Measurements from ENCODE around the gene WASF2. TPM values are rescaled to one million over a fixed set of nuclear protein-coding genes. Genes with fewer than 3 reads are reported as not detected.

The WASF2 gene
- total RNA-seq, 2 experiments from 2014 or later, result 119 to 121 TPM

DNA sequence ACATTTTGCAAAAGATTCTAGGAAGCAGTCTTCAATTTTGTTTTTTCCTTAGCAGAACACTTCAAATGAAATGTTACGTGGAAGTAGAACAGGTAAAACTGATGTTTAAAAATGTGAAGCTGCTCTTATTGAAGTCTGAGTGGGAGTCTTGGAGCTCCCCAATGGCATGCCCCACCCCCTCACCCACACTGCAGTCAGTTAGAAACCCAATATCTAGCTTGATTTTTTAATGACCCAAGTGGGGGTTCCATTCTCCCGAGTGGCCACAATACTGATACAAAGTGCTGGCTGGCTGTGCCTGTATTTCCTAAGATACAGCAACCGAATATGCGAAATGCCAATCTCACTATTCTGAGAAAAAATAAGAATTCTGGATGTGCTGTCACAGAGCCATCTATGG, 66.3 kb downstream of the WASF2 start:
- Histone ChIP-seq H3K27ac (ENCODE audit: low read depth in 1 of 2, low read length in 2 of 2) (no peak overlapping the region), H3K4me1 (ENCODE audit: insufficient read depth, low read length) (peaks cover 46% of the 10 kb centered on the region), H3K9me3 (ENCODE audit: control insufficient read depth in 1 of 2, insufficient read depth in 1 of 2, low read length in 2 of 2) (no peaks in the 10 kb centered on the region), H3K27me3 (ENCODE audit: control insufficient read depth in 1 of 2, insufficient read depth in 2 of 2, low read length in 2 of 2) (no peaks in the 10 kb centered on the region), H3K4me3 (ENCODE audit: low read length) (no peak overlapping the region), H3K36me3 (ENCODE audit: insufficient read depth, low read length) (peaks cover 39% of the 10 kb centered on the region)
- Mint-ChIP-seq H3K4me1 (ENCODE audit: low read depth) (peaks cover 72% of the 10 kb centered on the region), H3K9me3 (no peaks in the 10 kb centered on the region), H3K36me3 (ENCODE audit: low read depth) (peaks cover 57% of the 10 kb centered on the region), H3K4me3 (no peak overlapping the region), H3K27me3 (no peaks in the 10 kb centered on the region), H3K27ac (peak overlapping the region; percentile 70)
- intact Hi-C loops (cut with DNase I, micrococcal nuclease), result loop anchor here in 1 of 2 experiments (5.0 kb wide), 1 partner anchor 34 kb away; no protein-coding TSS in a partner anchor
- POLR2A ChIA-PET, result interaction anchor here (0.5 to 2.4 kb wide), 4 partner anchors 11 to 354 kb away, joined by 3 to 7 read pairs (median 4); partner anchors contain the start of gene WASF2
- ATAC-seq (ENCODE audit: poor library complexity), result no peak
- TF ChIP-seq, protein P1, sequence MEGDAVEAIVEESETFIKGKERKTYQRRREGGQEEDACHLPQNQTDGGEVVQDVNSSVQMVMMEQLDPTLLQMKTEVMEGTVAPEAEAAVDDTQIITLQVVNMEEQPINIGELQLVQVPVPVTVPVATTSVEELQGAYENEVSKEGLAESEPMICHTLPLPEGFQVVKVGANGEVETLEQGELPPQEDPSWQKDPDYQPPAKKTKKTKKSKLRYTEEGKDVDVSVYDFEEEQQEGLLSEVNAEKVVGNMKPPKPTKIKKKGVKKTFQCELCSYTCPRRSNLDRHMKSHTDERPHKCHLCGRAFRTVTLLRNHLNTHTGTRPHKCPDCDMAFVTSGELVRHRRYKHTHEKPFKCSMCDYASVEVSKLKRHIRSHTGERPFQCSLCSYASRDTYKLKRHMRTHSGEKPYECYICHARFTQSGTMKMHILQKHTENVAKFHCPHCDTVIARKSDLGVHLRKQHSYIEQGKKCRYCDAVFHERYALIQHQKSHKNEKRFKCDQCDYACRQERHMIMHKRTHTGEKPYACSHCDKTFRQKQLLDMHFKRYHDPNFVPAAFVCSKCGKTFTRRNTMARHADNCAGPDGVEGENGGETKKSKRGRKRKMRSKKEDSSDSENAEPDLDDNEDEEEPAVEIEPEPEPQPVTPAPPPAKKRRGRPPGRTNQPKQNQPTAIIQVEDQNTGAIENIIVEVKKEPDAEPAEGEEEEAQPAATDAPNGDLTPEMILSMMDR (IDR thresholded peaks at IDR 0.05), result no peak
- no peak for DNase-seq
- CTCF ChIA-PET, result no interaction called here

GRCh38 chr1:27418326-27419185, 71.4 kb downstream of the WASF2 start:
- H3K27ac ChIP-seq (ENCODE audit: low read depth in 1 of 2, low read length in 2 of 2), result peak overlapping the region in 1 of 2 donors; percentile 5
- peaks cover 63% of the 10 kb centered on the region for H3K36me3 Mint-ChIP-seq (ENCODE audit: low read depth)
- DNase-seq, result peak in 5 of 14 experiments; percentile 30 to 75 (median 49)
- CTCF ChIA-PET, result interaction anchor here (0.7 to 0.9 kb wide), 2 partner anchors 9 to 12 kb away, joined by 3 to 4 read pairs; no protein-coding TSS in a partner anchor
- intact Hi-C loops (cut with DNase I, micrococcal nuclease), result loop anchor here (5.0 to 10.0 kb wide), 6 partner anchors 46 to 249 kb away; partner anchors contain the start of gene WASF2 (in 1 of the 2)
- H3K4me3 ChIP-seq (ENCODE audit: low read length), result no peak overlapping the region
- H3K27me3 Mint-ChIP-seq, result no peaks in the 10 kb centered on the region
- H3K4me1 Mint-ChIP-seq (ENCODE audit: low read depth), result peaks cover 60% of the 10 kb centered on the region
- no peaks in the 10 kb centered on the region for H3K9me3 Mint-ChIP-seq
- TF ChIP-seq, protein P1 (IDR thresholded peaks at IDR 0.05), result no peak
- H3K27ac Mint-ChIP-seq, result peak overlapping the region; percentile 60
- peaks cover 55% of the 10 kb centered on the region for H3K36me3 ChIP-seq (ENCODE audit: insufficient read depth, low read length)
- no peaks in the 10 kb centered on the region for H3K9me3 ChIP-seq (ENCODE audit: control insufficient read depth in 1 of 2, insufficient read depth in 1 of 2, low read length in 2 of 2)
- H3K27me3 ChIP-seq (ENCODE audit: control insufficient read depth in 1 of 2, insufficient read depth in 2 of 2, low read length in 2 of 2), result no peaks in the 10 kb centered on the region
- peaks cover 33% of the 10 kb centered on the region for H3K4me1 ChIP-seq (ENCODE audit: insufficient read depth, low read length)
- no peak overlapping the region for H3K4me3 Mint-ChIP-seq
- POLR2A ChIA-PET, result interaction anchor here (0.7 kb wide), 1 partner anchor 90 kb away, joined by 3 read pairs; no protein-coding TSS in a partner anchor
- ATAC-seq (ENCODE audit: poor library complexity), result no peak

DNA sequence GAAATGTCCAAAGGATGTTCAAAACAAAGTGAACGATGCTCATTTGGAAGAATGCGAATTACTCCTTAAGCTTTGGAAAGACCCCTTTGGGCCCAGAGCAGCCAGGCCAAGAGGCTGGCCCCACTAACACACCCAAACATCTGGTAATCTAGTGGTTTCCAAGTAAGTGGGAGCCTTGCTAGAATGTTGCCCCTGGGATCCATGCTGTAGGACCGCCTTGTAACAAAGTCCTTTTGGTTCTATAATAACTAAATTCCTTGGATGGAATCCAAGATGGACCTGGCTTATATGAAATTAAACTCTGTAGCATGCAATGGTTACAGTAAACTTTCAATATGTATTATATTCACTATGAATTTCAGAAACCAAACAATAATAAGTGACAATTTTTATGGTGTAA, 72.3 kb downstream of the WASF2 start:
- H3K4me3 Mint-ChIP-seq, result no peak overlapping the region
- H3K36me3 Mint-ChIP-seq (ENCODE audit: low read depth), result peaks cover 70% of the 10 kb centered on the region
- Histone ChIP-seq H3K4me1 (ENCODE audit: insufficient read depth, low read length) (peaks cover 27% of the 10 kb centered on the region), H3K9me3 (ENCODE audit: control insufficient read depth in 1 of 2, insufficient read depth in 1 of 2, low read length in 2 of 2) (no peaks in the 10 kb centered on the region), H3K27ac (ENCODE audit: low read depth in 1 of 2, low read length in 2 of 2) (no peak overlapping the region), H3K4me3 (ENCODE audit: low read length) (no peak overlapping the region), H3K27me3 (ENCODE audit: control insufficient read depth in 1 of 2, insufficient read depth in 2 of 2, low read length in 2 of 2) (no peaks in the 10 kb centered on the region), H3K36me3 (ENCODE audit: insufficient read depth, low read length) (peaks cover 63% of the 10 kb centered on the region)
- TF ChIP-seq, protein P1 (IDR thresholded peaks at IDR 0.05), result no peak
- intact Hi-C loops (cut with DNase I, micrococcal nuclease), result loop anchor here (5.0 to 10.0 kb wide), 6 partner anchors 47 to 250 kb away; partner anchors contain the start of gene WASF2 (in 1 of the 2)
- ChIA-PET CTCF (interaction anchor here (0.6 to 3.6 kb wide), 3 partner anchors 13 to 123 kb away, joined by 4 to 15 read pairs (median 4); no protein-coding TSS in a partner anchor), POLR2A (no interaction called here)
- no peaks in the 10 kb centered on the region for H3K27me3 Mint-ChIP-seq
- no peak for ATAC-seq (ENCODE audit: poor library complexity)
- H3K4me1 Mint-ChIP-seq (ENCODE audit: low read depth), result peaks cover 56% of the 10 kb centered on the region
- DNase-seq, result no peak
- no peaks in the 10 kb centered on the region for H3K9me3 Mint-ChIP-seq
- H3K27ac Mint-ChIP-seq, result peak overlapping the region; percentile 60

All from CD4-positive, alpha-beta T cell (primary cell).